ENCODE data around the gene LENG8. TPM values are rescaled to one million over a fixed set of nuclear protein-coding genes. Genes with fewer than 3 reads are reported as not detected.
"Not testable (repeated sequence)": the region's sequence is repeated elsewhere in the genome, so short reads cannot be mapped to it uniquely, and the experiment has no call there.

LENG8 gene
- total and polyA plus RNA-seq, 2 of the 8 experiments (the other 6 are each of a cell fraction or from before 2014, with no cell fraction given) = 62.2 to 108 TPM

DNA sequence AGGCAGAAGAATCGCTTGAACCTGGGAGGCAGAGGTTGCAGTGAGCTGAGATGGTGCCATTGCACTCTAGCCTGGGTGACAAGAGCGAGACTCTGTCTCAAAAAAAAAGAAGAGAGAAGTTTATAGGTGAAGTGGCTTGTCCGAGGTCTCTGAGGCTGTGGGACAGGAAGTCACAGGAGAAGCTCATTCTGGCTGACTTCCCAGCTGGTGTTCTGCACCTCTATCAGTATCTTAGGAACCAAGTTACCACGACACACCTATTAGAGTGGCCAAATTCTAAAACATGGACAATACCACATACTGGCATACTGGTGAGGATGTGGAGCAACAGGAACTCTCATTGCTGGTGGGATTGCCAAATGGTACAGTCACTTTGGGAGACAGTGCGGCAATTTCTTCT, 46.3 kb downstream of the LENG8 start:
- DNase-seq (ENCODE audit: low read depth in 1 of 2, low spot score in 2 of 2); H3K18ac ChIP-seq (ENCODE audit: extremely low read depth, low read length); H3K4me3 ChIP-seq (ENCODE audit: extremely low read depth in 1 of 4, insufficient read depth in 2 of 4, low read depth in 3 of 4, low read length in 4 of 4); H2BK20ac ChIP-seq (ENCODE audit: low read length); H2BK120ac ChIP-seq (replicated peaks; ENCODE audit: low read depth, low read length); FAIRE-seq; H3K4me2 ChIP-seq (ENCODE audit: insufficient read depth in 1 of 2, low read depth in 2 of 2, low read length in 2 of 2); H3K27me3 ChIP-seq (replicated peaks in 1 of 4; ENCODE audit: control insufficient read depth in 3 of 4, extremely low read depth in 1 of 4, insufficient read depth in 3 of 4, low read length in 3 of 4); H2AK5ac ChIP-seq (ENCODE audit: low read depth, low read length); H4K91ac ChIP-seq (replicated peaks; ENCODE audit: insufficient read length, low read length); H4K8ac ChIP-seq (ENCODE audit: extremely low read depth, insufficient read depth, low read length); H3K79me2 ChIP-seq (ENCODE audit: control insufficient read depth in 1 of 2, insufficient read depth in 2 of 2, low read length in 2 of 2); H3K4me1 ChIP-seq (replicated peaks in 1 of 4; ENCODE audit: control insufficient read depth in 3 of 4, insufficient read depth in 4 of 4, low read length in 3 of 4); H3K79me1 ChIP-seq (ENCODE audit: low read depth, low read length); H3K9ac ChIP-seq (replicated peaks in 1 of 4; ENCODE audit: extremely low read depth in 1 of 4, low read depth in 3 of 4, low read length in 3 of 4); POLR2A ChIA-PET (ENCODE audit: partially characterized antibody); H3K23ac ChIP-seq (ENCODE audit: insufficient read length); H3K56ac ChIP-seq (replicated peaks; ENCODE audit: insufficient read length, low read depth, low read length); H3K27ac ChIP-seq (ENCODE audit: low read depth, low read length); H2AFZ ChIP-seq (ENCODE audit: low read length); H2BK5ac ChIP-seq (ENCODE audit: low read depth, low read length); H4K20me1 ChIP-seq (replicated peaks in 1 of 2; ENCODE audit: control insufficient read depth in 1 of 2, insufficient read depth in 2 of 2, low read length in 2 of 2); H3K4ac ChIP-seq (replicated peaks; ENCODE audit: insufficient read length, low read depth, low read length); H3K14ac ChIP-seq (ENCODE audit: insufficient read length); H3K36me3 ChIP-seq (ENCODE audit: control insufficient read depth in 2 of 4, insufficient read depth in 4 of 4, low read length in 3 of 4); H3K23me2 ChIP-seq (ENCODE audit: low read depth, low read length); H2BK12ac ChIP-seq (ENCODE audit: low read depth, low read length); H2BK15ac ChIP-seq (ENCODE audit: low read length); H4K5ac ChIP-seq (ENCODE audit: insufficient read length, low read depth, low read length): not testable (repeated sequence)
- peaks cover 32 to 76% of the 10 kb centered on the region in 2 experiments for H3K9me3 ChIP-seq (ENCODE audit: insufficient read depth in 2 of 2, low read depth in 1 of 2, low read length in 1 of 2)
- CTCF ChIA-PET (ENCODE audit: partially characterized antibody) = interaction anchor here (0.5 to 1.7 kb wide), 3 partner anchors 14 to 387 kb away, joined by 3 to 5 read pairs (median 5); no protein-coding TSS in a partner anchor
- whole genome bisulfite sequencing, 2 experiments (ENCODE audit: extremely low coverage in 1 of 2, insufficient coverage in 1 of 2, insufficient read length in 1 of 2, insufficient replicate concordance in 2 of 2, low coverage in 1 of 2, low lambda C conversion rate in 2 of 2, missing lambda C conversion rate in 1 of 2) = 74% methylated on average over 5 of the region's 5 CpGs; no CpG with 5 or more reads in 1 of the 2 experiments

DNA sequence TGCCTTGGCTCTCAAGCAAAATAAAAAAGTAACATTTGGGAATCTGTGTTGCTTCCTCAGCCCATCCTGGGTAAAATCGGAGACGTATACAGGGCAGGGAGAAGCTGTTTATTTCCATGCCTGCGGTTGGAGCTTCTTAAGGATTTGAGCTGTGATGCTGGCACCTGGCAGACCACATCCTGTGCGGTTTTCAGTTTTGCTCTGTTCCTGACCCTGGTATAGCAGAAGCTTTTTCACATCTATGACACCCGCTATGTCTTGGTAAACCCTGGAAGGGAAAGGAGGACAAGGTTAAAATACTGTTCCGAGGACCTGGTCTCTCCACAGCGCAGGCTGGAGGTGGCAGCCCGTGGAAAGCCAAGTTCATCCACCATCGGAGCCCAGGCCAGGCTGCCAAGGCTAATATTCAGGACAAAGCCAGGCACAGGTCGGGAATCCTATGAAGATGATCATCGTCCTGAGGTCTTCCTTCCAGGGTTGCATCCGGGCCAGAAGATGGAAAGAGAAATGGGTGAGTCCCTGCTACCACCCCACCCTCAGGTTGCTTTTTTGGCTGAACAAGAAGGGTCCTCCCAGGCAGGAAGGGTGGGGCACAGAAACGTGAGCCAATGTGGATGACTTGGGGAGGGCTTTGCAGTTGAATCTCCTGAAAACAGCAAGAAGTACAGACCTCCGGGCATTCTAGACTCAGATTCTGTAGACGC, 48.9 kb downstream of the LENG8 start:
- H3K27ac ChIP-seq (ENCODE audit: low read depth, low read length); H4K8ac ChIP-seq (ENCODE audit: extremely low read depth, insufficient read depth, low read length); H2BK15ac ChIP-seq (ENCODE audit: low read length); H3K4me1 ChIP-seq (replicated peaks in 1 of 4; ENCODE audit: control insufficient read depth in 3 of 4, insufficient read depth in 4 of 4, low read length in 3 of 4); H2BK5ac ChIP-seq (ENCODE audit: low read depth, low read length); H3K4ac ChIP-seq (replicated peaks; ENCODE audit: insufficient read length, low read depth, low read length); H4K5ac ChIP-seq (ENCODE audit: insufficient read length, low read depth, low read length); POLR2A ChIA-PET (ENCODE audit: partially characterized antibody); H2AFZ ChIP-seq (ENCODE audit: low read length); H4K20me1 ChIP-seq (replicated peaks in 1 of 2; ENCODE audit: control insufficient read depth in 1 of 2, insufficient read depth in 2 of 2, low read length in 2 of 2); DNase-seq (ENCODE audit: low read depth in 1 of 2, low spot score in 2 of 2); H3K79me2 ChIP-seq (ENCODE audit: control insufficient read depth in 1 of 2, insufficient read depth in 2 of 2, low read length in 2 of 2); H3K14ac ChIP-seq (ENCODE audit: insufficient read length); H3K4me3 ChIP-seq (ENCODE audit: extremely low read depth in 1 of 4, insufficient read depth in 2 of 4, low read depth in 3 of 4, low read length in 4 of 4); H3K79me1 ChIP-seq (ENCODE audit: low read depth, low read length); H3K4me2 ChIP-seq (ENCODE audit: insufficient read depth in 1 of 2, low read depth in 2 of 2, low read length in 2 of 2); H3K27me3 ChIP-seq (replicated peaks in 1 of 4; ENCODE audit: control insufficient read depth in 3 of 4, extremely low read depth in 1 of 4, insufficient read depth in 3 of 4, low read length in 3 of 4); H3K36me3 ChIP-seq (ENCODE audit: control insufficient read depth in 2 of 4, insufficient read depth in 4 of 4, low read length in 3 of 4); H2BK12ac ChIP-seq (ENCODE audit: low read depth, low read length); H3K9ac ChIP-seq (replicated peaks in 1 of 4; ENCODE audit: extremely low read depth in 1 of 4, low read depth in 3 of 4, low read length in 3 of 4); FAIRE-seq; H2BK20ac ChIP-seq (ENCODE audit: low read length); H3K23ac ChIP-seq (ENCODE audit: insufficient read length); CTCF ChIA-PET (ENCODE audit: partially characterized antibody); H2AK5ac ChIP-seq (ENCODE audit: low read depth, low read length); H4K91ac ChIP-seq (replicated peaks; ENCODE audit: insufficient read length, low read length); H3K23me2 ChIP-seq (ENCODE audit: low read depth, low read length); H2BK120ac ChIP-seq (replicated peaks; ENCODE audit: low read depth, low read length); H3K56ac ChIP-seq (replicated peaks; ENCODE audit: insufficient read length, low read depth, low read length); H3K18ac ChIP-seq (ENCODE audit: extremely low read depth, low read length): not testable (repeated sequence)
- H3K9me3 ChIP-seq (ENCODE audit: insufficient read depth in 2 of 2, low read depth in 1 of 2, low read length in 1 of 2) = peaks cover 30 to 74% of the 10 kb centered on the region in 2 experiments
- 74% methylated on average over 7 of the region's 15 CpGs; no CpG with 5 or more reads in 1 of the 2 experiments for WGBS, 2 experiments (ENCODE audit: extremely low coverage in 1 of 2, insufficient coverage in 1 of 2, insufficient read length in 1 of 2, insufficient replicate concordance in 2 of 2, low coverage in 1 of 2, low lambda C conversion rate in 2 of 2, missing lambda C conversion rate in 1 of 2)

Measured in H1 (cell line).